SK-N-DZ (cell line): ENCODE data around the gene MLF1.

ENCODE experiments used
- DNase-seq: peaks from one replicate; pipeline ENCODE4 v3.0.0-alpha.2; 2015; ENCODE audit warnings: low spot score
- small RNA-seq, 2 experiments: library from RNA; depleted of rRNA; stranded (forward); fragments of <200 nt; gene quantifications; one replicate each; pipeline ENCODE3, GENCODE V24; 2014

The MLF1 gene

GRCh38 chr3:158573714-158574113 is 2.7 kb downstream of the MLF1 start:
- no peak for DNase-seq

GRCh38 chr3:158574646-158575045 is 3.7 kb downstream of the MLF1 start:
- DNase-seq, result no peak

- no peak for DNase-seq
Measured at GRCh38 chr3:158590223-158590622, 19.2 kb downstream of the MLF1 start.

- DNase-seq, result no peak
Measured at GRCh38 chr3:158600787-158601186, 29.8 kb downstream of the MLF1 start.

- no peak for DNase-seq
Measured at GRCh38 chr3:158602227-158602626, 31.2 kb downstream of the MLF1 start.

- no peak for DNase-seq
Measured at GRCh38 chr3:158617982-158618875, 47.2 kb downstream of the MLF1 start.

- DNase-seq, result no peak
Measured at GRCh38 chr3:158625881-158626280, 54.9 kb downstream of the MLF1 start.

GRCh38 chr3:158631981-158632380 is 61.0 kb downstream of the MLF1 start:
- no peak for DNase-seq

- no peak for DNase-seq
Measured at GRCh38 chr3:158640646-158641045, 69.7 kb downstream of the MLF1 start.

- peak; percentile 22 for DNase-seq
Measured at GRCh38 chr3:158642005-158642404, 71.0 kb downstream of the MLF1 start.

GRCh38 chr3:158642474-158643210 is 71.6 kb downstream of the MLF1 start:
- no peak for DNase-seq

GRCh38 chr3:158644345-158644908 is 73.4 kb downstream of the MLF1 start, which contains the start of gene GFM1:
TSS of gene GFM1 (plus strand) at chr3:158644527. CDS start at chr3:158644635, 108 bp downstream.
- peak; percentile 99 for DNase-seq

GRCh38 chr3:158649791-158650190 is 78.8 kb downstream of the MLF1 start:
- DNase-seq, result no peak

- no peak for DNase-seq
Measured at GRCh38 chr3:158651192-158651591, 80.2 kb downstream of the MLF1 start.

- DNase-seq, result no peak
Measured at GRCh38 chr3:158652463-158652862, 81.5 kb downstream of the MLF1 start.

Small RNA genes within 50 kb of the gene (small RNA-seq; reads per million reads assigned to genes)
- gene AC025033.1, result 0 reads per million in 2 experiments
